HEK293 (cell line): Measurements from ENCODE around the gene DND1.

Experiments used
- CTCF ChIA-PET: fragments of 350-600 bp; formaldehyde crosslinking; extraction: SDS; loops from one replicate; lab custom pipeline; 2021; ENCODE audit warnings: antibody characterized with exemption; lab: Yijun Ruan, JAX
- POLR2A ChIA-PET: fragments of 300-600 bp; formaldehyde crosslinking; extraction: SDS; loops from one replicate; lab custom pipeline; 2020; ENCODE audit warnings: antibody characterized with exemption, inconsistent platforms; lab: Yijun Ruan, JAX
- H3K27ac ChIP-seq: fragments of 200-500 bp; sonication (Bioruptor generic); 2 replicates; pipeline ENCODE4 v1.5.1; 2014; ENCODE audit warnings: low read depth, low read length, control low read depth, inconsistent platforms; ENCODE audit errors: extremely low read depth
- H3K36me3 ChIP-seq, 2 experiments: fragments of 200-500 bp in 1 of 2; sonication (Bioruptor generic) in 1 of 2; 1 replicate in 1 of 2; 2 replicates in 1 of 2; pipeline ENCODE4 v1.5.1; 2014 to 2017; ENCODE audit warnings: inconsistent platforms in 2 of 2, low read length in 2 of 2; ENCODE audit not compliant: control insufficient read depth in 2 of 2, insufficient read depth in 1 of 2
- H3K4me1 ChIP-seq: fragments of 200-500 bp; sonication (Bioruptor generic); 2 replicates; pipeline ENCODE4 v1.5.1; 2014; ENCODE audit warnings: mild to moderate bottlenecking, low read length, inconsistent platforms; ENCODE audit not compliant: control insufficient read depth, insufficient read depth
- H3K4me3 ChIP-seq: 2 replicates; pipeline ENCODE4 v1.5.1; 2011; ENCODE audit warnings: low read depth, mild to moderate bottlenecking, control low read depth, low read length, moderate library complexity
- H3K9me3 ChIP-seq: fragments of 200-500 bp; sonication (Bioruptor generic); 2 replicates; pipeline ENCODE4 v1.5.1; 2014; ENCODE audit warnings: low read depth, low read length, inconsistent platforms; ENCODE audit not compliant: control insufficient read depth, insufficient read depth
- BCL11B ChIP-seq: fragments of 450-650 bp; formaldehyde crosslinking; IDR thresholded peaks from 2 replicates; pipeline ENCODE4 v1.5.1; 2016; ENCODE audit warnings: low read depth, missing biosample characterization, missing genetic modification characterization
- GFI1B ChIP-seq: fragments of 450-650 bp; formaldehyde crosslinking; IDR thresholded peaks from 2 replicates; pipeline ENCODE4 v1.5.1; 2016; ENCODE audit warnings: missing biosample characterization, missing genetic modification characterization
- HIC1 ChIP-seq: fragments of 450-650 bp; formaldehyde crosslinking; IDR thresholded peaks from 2 replicates; pipeline ENCODE4 v1.5.1; 2016; ENCODE audit warnings: missing biosample characterization, missing genetic modification characterization
- HOXD13 ChIP-seq: sonication (generic); formaldehyde crosslinking; IDR thresholded peaks from 2 replicates; pipeline ENCODE4 v1.8.0; 2022; ENCODE audit warnings: missing genetic modification reagents, borderline replicate concordance
- INSM2 ChIP-seq: fragments of 450-650 bp; formaldehyde crosslinking; IDR thresholded peaks from 2 replicates; pipeline ENCODE4 v1.5.1; 2016; ENCODE audit warnings: missing biosample characterization, missing genetic modification characterization
- KLF17 ChIP-seq: fragments of 450-650 bp; formaldehyde crosslinking; IDR thresholded peaks from 2 replicates; pipeline ENCODE4 v1.5.1; 2016; ENCODE audit warnings: missing biosample characterization, missing genetic modification characterization
- SP3 ChIP-seq: fragments of 450-650 bp; formaldehyde crosslinking; IDR thresholded peaks from 2 replicates; pipeline ENCODE4 v1.5.1; 2016; ENCODE audit warnings: missing biosample characterization, missing genetic modification characterization
- ZBTB11 ChIP-seq: fragments of 450-650 bp; formaldehyde crosslinking; conservative IDR thresholded peaks from 2 replicates; pipeline ENCODE4 v1.5.1; 2016; ENCODE audit warnings: low read depth, missing biosample characterization, missing genetic modification characterization
- ZFHX2 ChIP-seq: fragments of 450-650 bp; formaldehyde crosslinking; conservative IDR thresholded peaks from 2 replicates; pipeline ENCODE4 v1.5.1; 2016; ENCODE audit warnings: missing biosample characterization, missing genetic modification characterization
- ZNF138 ChIP-seq: fragments of 450-650 bp; formaldehyde crosslinking; IDR thresholded peaks from 2 replicates; pipeline ENCODE4 v1.5.1; 2016; ENCODE audit warnings: missing biosample characterization, missing genetic modification characterization, borderline replicate concordance
- ZNF266 ChIP-seq: fragments of 450-650 bp; formaldehyde crosslinking; IDR thresholded peaks from 2 replicates; pipeline ENCODE4 v1.5.1; 2016; ENCODE audit warnings: missing biosample characterization, missing genetic modification characterization, low read depth
- ZNF280D ChIP-seq: fragments of 450-650 bp; formaldehyde crosslinking; IDR thresholded peaks from 2 replicates; pipeline ENCODE4 v1.5.1; 2016; ENCODE audit warnings: missing biosample characterization, missing genetic modification characterization
- ZNF362 ChIP-seq: fragments of 450-650 bp; formaldehyde crosslinking; IDR thresholded peaks from 2 replicates; pipeline ENCODE4 v1.5.1; 2016; ENCODE audit warnings: missing biosample characterization, missing genetic modification characterization
- ZNF585B ChIP-seq: fragments of 450-650 bp; formaldehyde crosslinking; IDR thresholded peaks from 2 replicates; pipeline ENCODE4 v1.5.1; 2016; ENCODE audit warnings: missing biosample characterization, missing genetic modification characterization
- ZNF621 ChIP-seq: fragments of 450-650 bp; formaldehyde crosslinking; IDR thresholded peaks from 2 replicates; pipeline ENCODE4 v1.5.1; 2017; ENCODE audit warnings: missing biosample characterization, missing genetic modification characterization
- ZNF785 ChIP-seq: fragments of 450-650 bp; formaldehyde crosslinking; IDR thresholded peaks from 2 replicates; pipeline ENCODE4 v1.5.1; 2016; ENCODE audit warnings: missing biosample characterization, missing genetic modification characterization
- ZNF791 ChIP-seq: fragments of 450-650 bp; formaldehyde crosslinking; IDR thresholded peaks from 2 replicates; pipeline ENCODE4 v1.5.1; 2016; ENCODE audit warnings: missing biosample characterization, missing genetic modification characterization
- ZNF843 ChIP-seq: fragments of 450-650 bp; formaldehyde crosslinking; IDR thresholded peaks from 2 replicates; pipeline ENCODE4 v1.5.1; 2016; ENCODE audit warnings: missing biosample characterization, missing genetic modification characterization
- ZXDB ChIP-seq: fragments of 450-650 bp; formaldehyde crosslinking; IDR thresholded peaks from 2 replicates; pipeline ENCODE4 v1.5.1; 2016; ENCODE audit warnings: missing biosample characterization, missing genetic modification characterization

DND1 gene

GRCh38 chr5:140635291-140636257, 37.8 kb downstream of the DND1 start:
- no peak overlapping the region for H3K4me3 ChIP-seq
- no peak overlapping the region for H3K27ac ChIP-seq
- no peaks in the 10 kb centered on the region for H3K4me1 ChIP-seq
- H3K36me3 ChIP-seq: peaks cover 0 to under 1% of the 10 kb centered on the region in 2 experiments; a peak in 1 of 3 replicates
- ChIA-PET CTCF (interaction anchor here (0.6 to 3.2 kb wide), 22 partner anchors 10 to 277 kb away, joined by 3 to 12 read pairs (median 3); partner anchors contain the start of genes EIF4EBP3, HARS1, HARS2 and IK), POLR2A (interaction anchor here (1.2 to 1.7 kb wide), 3 partner anchors 11 to 78 kb away, joined by 3 to 9 read pairs (median 3); partner anchors contain the start of genes IK, NDUFA2, SRA1 and WDR55)
- TF ChIP-seq ZNF621 (tag by site-specific recombination): no peak
- TF ChIP-seq ZXDB (tag by site-specific recombination): no peak
- TF ChIP-seq ZNF785 (tag by site-specific recombination): no peak
- no peak for TF ChIP-seq BCL11B (tag by site-specific recombination)
- no peak for TF ChIP-seq ZNF266 (tag by site-specific recombination)
- no peaks in the 10 kb centered on the region for H3K9me3 ChIP-seq

- H3K27ac ChIP-seq: no peak overlapping the region
- H3K36me3 ChIP-seq: no peaks in the 10 kb centered on the region
- no peak overlapping the region for H3K4me3 ChIP-seq
- ChIA-PET CTCF (interaction anchor here (0.5 to 3.2 kb wide), 11 partner anchors 11 to 1474 kb away, joined by 3 to 12 read pairs (median 4); partner anchors contain the start of genes EIF4EBP3, IK and NDUFA2), POLR2A (interaction anchor here (0.7 to 1.7 kb wide), 3 partner anchors 13 to 1475 kb away, joined by 3 to 9 read pairs (median 3); partner anchors contain the start of genes IK and NDUFA2)
- no peaks in the 10 kb centered on the region for H3K4me1 ChIP-seq
- no peaks in the 10 kb centered on the region for H3K9me3 ChIP-seq
- TF ChIP-seq HIC1 (tag by site-specific recombination) (no peak), ZBTB11 (tag by site-specific recombination) (no peak), ZNF138 (tag by site-specific recombination) (no peak), INSM2 (no peak), ZNF362 (tag by site-specific recombination) (no peak), ZNF280D (tag by site-specific recombination) (no peak), ZNF843 (no peak), ZNF791 (tag by site-specific recombination) (no peak), KLF17 (tag by site-specific recombination) (no peak), GFI1B (tag by site-specific recombination) (no peak), ZFHX2 (no peak), HOXD13 (CRISPR knock-in tag) (no peak), ZNF585B (no peak), SP3 (tag by site-specific recombination) (no peak), ZNF785 (tag by site-specific recombination) (no peak)
These were observed 39.3 kb downstream of the DND1 start for GRCh38 chr5:140634103-140634502.
